ENCODE measurements around the gene CPT1A. TPM values are rescaled to one million over a fixed set of nuclear protein-coding genes. Genes with fewer than 3 reads are reported as not detected.

The CPT1A gene
- total and polyA plus RNA-seq, 7 donors, result 12.0 to 87.8 (median 33.9) TPM

DNA sequence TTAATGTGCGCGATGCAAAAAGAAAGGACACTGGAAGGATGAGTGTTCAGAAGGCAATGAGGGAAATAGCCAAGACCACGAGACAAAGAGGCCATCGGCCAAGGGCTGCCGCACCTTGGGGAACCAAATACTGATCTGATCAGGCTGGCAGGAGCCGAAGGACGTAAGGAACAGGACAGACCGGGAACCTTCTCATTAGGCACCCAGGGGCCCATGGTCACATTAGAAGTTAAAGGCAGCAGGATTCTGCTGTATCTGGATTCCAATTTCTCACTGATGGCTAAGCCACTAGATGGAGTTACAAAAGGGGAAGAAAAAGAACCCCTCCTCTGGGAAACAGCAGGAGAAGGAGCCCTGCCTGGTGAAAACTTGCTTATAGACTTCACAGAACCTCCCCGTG is 28.8 kb upstream of the CPT1A start:
- H3K36me3 ChIP-seq, result no peaks in the 10 kb centered on the region
- DNase-seq, result no peak
- peak overlapping the region in 1 of 4 donors; percentile 43 for H3K27ac ChIP-seq
- peak overlapping the region; percentile 33 to 52 (median 44) for H3K4me3 ChIP-seq
- no peak for TF ChIP-seq POLR2A (IDR thresholded peaks at IDR 0.05)
- H3K27me3 ChIP-seq, result peaks cover 0 to 2% (median 0%) of the 10 kb centered on the region in 3 donors
- H3K4me1 ChIP-seq, result peaks cover 0 to 15% (median 11%) of the 10 kb centered on the region in 4 donors
- 45 to 48% methylated on average over 9 of the region's 9 CpGs for WGBS, 2 donors
- intact Hi-C loops (cut with DNase I), result loop anchor here (5.0 kb wide), 1 partner anchor 38 kb away; no protein-coding TSS in a partner anchor
- H3K9me3 ChIP-seq, result no peaks in the 10 kb centered on the region

DNA sequence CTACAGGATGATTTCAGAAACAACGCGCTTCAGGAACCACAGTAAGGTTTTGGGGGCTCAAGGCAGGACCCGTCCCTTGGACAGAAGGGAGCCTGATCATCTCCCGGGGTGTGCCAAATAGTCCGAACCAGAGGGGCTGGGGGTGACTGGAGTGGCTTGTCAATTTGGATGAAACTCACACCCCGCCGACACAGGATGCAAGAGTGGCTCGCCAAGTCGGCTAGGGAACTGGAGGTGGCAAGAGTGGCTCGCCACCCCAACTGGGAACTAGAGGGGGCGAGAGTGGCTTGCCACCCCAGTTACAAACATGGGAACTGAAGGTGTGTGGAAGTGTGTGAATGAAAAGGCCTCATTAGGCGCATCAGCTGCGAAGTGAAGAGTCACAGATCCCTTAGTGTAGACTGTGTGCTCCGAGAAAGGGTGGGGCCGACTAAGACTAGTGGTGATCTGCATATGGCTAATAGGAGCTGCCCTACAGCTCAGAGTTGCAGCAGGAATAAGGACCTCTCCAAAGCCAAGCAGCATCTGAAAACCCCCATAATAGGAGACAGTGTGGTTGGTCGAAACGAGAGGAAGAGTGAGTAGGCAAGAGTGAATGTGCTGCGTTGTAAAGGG is 26.6 kb upstream of the CPT1A start:
- no peak for DNase-seq
- Histone ChIP-seq H3K36me3 (no peaks in the 10 kb centered on the region), H3K9me3 (peaks cover 0 to 7% (median 2%) of the 10 kb centered on the region in 4 donors), H3K27ac (no peak overlapping the region), H3K4me1 (peaks cover 0 to 15% (median 11%) of the 10 kb centered on the region in 4 donors), H3K27me3 (no peaks in the 10 kb centered on the region), H3K4me3 (no peak overlapping the region)
- 92 to 94% methylated on average over 18 of the region's 18 CpGs for WGBS, 2 donors
- TF ChIP-seq, protein P1, sequence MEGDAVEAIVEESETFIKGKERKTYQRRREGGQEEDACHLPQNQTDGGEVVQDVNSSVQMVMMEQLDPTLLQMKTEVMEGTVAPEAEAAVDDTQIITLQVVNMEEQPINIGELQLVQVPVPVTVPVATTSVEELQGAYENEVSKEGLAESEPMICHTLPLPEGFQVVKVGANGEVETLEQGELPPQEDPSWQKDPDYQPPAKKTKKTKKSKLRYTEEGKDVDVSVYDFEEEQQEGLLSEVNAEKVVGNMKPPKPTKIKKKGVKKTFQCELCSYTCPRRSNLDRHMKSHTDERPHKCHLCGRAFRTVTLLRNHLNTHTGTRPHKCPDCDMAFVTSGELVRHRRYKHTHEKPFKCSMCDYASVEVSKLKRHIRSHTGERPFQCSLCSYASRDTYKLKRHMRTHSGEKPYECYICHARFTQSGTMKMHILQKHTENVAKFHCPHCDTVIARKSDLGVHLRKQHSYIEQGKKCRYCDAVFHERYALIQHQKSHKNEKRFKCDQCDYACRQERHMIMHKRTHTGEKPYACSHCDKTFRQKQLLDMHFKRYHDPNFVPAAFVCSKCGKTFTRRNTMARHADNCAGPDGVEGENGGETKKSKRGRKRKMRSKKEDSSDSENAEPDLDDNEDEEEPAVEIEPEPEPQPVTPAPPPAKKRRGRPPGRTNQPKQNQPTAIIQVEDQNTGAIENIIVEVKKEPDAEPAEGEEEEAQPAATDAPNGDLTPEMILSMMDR (IDR thresholded peaks at IDR 0.05), result no peak
- no peak for TF ChIP-seq POLR2A (IDR thresholded peaks at IDR 0.05)
- TF ChIP-seq POLR2AphosphoS5 (IDR thresholded peaks at IDR 0.05), result no peak
- TF ChIP-seq EP300 (IDR thresholded peaks at IDR 0.05), result no peak
- intact Hi-C loops (cut with DNase I), result no loop called here

DNA sequence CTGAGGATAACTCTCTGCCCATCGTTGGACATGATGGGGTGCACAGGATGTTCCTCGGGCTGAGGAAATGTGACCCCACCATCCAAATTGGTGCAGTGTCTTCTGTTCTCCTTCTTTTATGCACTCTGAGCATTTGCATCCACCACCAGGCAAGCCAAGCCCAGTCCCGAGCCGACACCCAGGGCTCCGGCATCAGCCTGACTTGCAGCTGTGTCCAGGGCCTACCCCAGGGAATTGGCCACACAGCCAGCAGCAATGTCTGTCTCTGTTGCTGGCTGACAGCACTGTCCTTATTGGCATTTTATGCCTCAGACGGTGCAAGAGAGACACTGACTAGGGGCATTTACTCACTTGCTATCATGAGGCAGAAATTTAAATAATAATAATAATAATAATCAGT is 25.4 kb upstream of the CPT1A start:
- Histone ChIP-seq H3K27ac (no peak overlapping the region), H3K27me3 (no peaks in the 10 kb centered on the region), H3K4me3 (no peak overlapping the region), H3K4me1 (peaks cover 0 to 12% (median 10%) of the 10 kb centered on the region in 4 donors), H3K9me3 (peaks cover 0 to 7% (median 2%) of the 10 kb centered on the region in 4 donors), H3K36me3 (no peaks in the 10 kb centered on the region)
- TF ChIP-seq EP300 (IDR thresholded peaks at IDR 0.05) (no peak), POLR2AphosphoS5 (IDR thresholded peaks at IDR 0.05) (no peak), POLR2A (IDR thresholded peaks at IDR 0.05) (no peak)
- TF ChIP-seq, protein P1 (IDR thresholded peaks at IDR 0.05), result no peak
- intact Hi-C loops (cut with DNase I), result no loop called here
- WGBS, 2 donors, result 79 to 88% methylated on average over 6 of the region's 6 CpGs
- DNase-seq, result no peak

DNA sequence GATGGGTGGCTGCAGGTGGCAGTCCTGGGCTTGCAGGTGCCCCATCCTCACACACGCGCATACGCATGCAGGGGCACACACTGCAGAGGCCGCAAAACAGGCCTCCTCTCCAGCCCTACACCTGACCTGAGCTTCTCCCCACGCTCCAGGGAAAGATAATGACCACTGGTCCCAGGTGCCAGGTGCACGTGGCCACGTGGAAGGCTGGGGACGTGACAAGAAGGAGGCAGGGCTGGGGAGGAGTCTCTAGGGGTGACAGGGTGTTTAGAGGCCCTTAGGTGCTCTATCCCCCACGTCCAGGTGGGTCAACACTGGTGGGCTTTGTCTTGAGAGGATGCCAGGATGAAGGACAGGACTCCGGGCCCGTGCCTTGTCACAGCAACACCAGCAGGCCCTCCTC is 23.5 kb upstream of the CPT1A start:
- TF ChIP-seq, protein P1 (IDR thresholded peaks at IDR 0.05), result no peak
- TF ChIP-seq POLR2A (IDR thresholded peaks at IDR 0.05) (no peak), EP300 (IDR thresholded peaks at IDR 0.05) (no peak), POLR2AphosphoS5 (IDR thresholded peaks at IDR 0.05) (no peak)
- 89 to 90% methylated on average over 11 of the region's 11 CpGs for WGBS, 2 donors
- H3K4me3 ChIP-seq, result no peak overlapping the region
- intact Hi-C loops (cut with DNase I), result no loop called here
- no peaks in the 10 kb centered on the region for H3K27me3 ChIP-seq
- peaks cover 0 to 7% (median 5%) of the 10 kb centered on the region in 4 donors for H3K4me1 ChIP-seq
- DNase-seq, result no peak
- H3K9me3 ChIP-seq, result peaks cover 0 to 7% (median 2%) of the 10 kb centered on the region in 4 donors
- H3K36me3 ChIP-seq, result no peaks in the 10 kb centered on the region
- H3K27ac ChIP-seq, result no peak overlapping the region

DNA sequence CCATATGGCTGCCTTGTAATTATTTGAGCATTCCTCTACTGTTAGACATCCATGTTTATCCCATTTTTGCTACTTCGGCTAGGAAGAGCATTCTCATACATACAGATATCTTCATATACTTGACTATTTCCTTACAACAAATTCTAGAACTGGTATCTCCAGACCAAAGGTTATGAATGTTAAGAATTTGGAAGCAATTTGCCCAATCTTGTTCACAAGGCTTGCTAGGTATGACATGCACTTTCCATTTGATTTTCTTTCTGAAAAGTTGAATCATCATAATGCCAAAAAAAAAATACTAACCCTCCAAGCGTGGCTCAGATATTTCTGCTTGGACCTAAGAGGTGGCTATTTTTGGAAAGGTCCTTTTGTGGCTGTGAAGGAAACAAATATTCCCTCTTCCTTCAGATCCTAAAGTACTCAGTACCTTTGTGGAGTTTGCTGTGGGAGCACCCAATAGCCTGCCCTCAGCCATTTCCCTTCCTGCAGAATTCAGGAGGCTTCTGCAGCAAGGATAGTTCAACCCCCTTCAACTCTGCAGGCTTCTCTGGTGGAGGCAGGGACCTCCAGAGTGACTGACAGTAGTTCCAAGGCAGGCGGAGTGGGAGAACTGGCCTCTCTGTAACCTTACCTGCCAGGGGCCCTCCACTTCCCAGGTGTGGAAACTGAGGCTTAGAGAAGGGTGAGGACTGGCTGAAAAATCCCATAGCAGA is 22.0 kb upstream of the CPT1A start:
- H3K27ac ChIP-seq, result no peak overlapping the region
- H3K4me3 ChIP-seq, result no peak overlapping the region
- no peaks in the 10 kb centered on the region for H3K27me3 ChIP-seq
- H3K4me1 ChIP-seq, result no peaks in the 10 kb centered on the region
- TF ChIP-seq, protein P1 (IDR thresholded peaks at IDR 0.05), result no peak
- TF ChIP-seq POLR2A (IDR thresholded peaks at IDR 0.05) (no peak), POLR2AphosphoS5 (IDR thresholded peaks at IDR 0.05) (no peak), EP300 (IDR thresholded peaks at IDR 0.05) (no peak)
- no peaks in the 10 kb centered on the region for H3K36me3 ChIP-seq
- peaks cover 0 to 7% (median 2%) of the 10 kb centered on the region in 4 donors for H3K9me3 ChIP-seq
- no peak for DNase-seq
- 93 to 96% methylated on average over 3 of the region's 3 CpGs for WGBS, 2 donors
- intact Hi-C loops (cut with DNase I), result no loop called here

All from sigmoid colon (tissue), 7 donors.